ENCODE measurements around the gene STAC3. TPM values are rescaled to one million over a fixed set of nuclear protein-coding genes. Genes with fewer than 3 reads are reported as not detected.
A peak's percentile ranks its signal among the peaks of the same experiment; 100 is the strongest.
"Not testable (repeated sequence)": the region's sequence is repeated elsewhere in the genome, so short reads cannot be mapped to it uniquely, and the experiment has no call there.

Gene STAC3
- 10 to 100 TPM; 10.7 to 11.4 TPM for total RNA-seq

DNA sequence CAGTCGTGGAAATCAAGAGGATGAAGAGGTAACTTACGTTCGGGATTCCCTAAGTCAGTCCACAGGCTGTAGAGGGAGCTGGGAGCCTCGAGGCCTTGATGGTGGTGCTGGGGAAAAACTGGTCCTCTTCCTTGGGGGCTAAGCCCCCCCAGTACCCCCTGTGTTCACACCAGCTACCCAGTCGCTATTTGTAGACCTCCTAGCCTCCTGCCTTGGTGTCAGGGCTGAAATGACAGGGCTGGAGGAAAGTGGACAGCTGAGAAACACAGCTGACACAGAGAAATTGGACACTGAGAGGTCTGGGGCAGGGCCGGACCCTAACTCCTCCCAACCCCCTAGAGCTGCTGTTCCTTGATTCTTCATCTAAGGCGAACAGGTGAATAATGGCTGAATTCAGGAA is at the start of gene STAC3:
TSS of gene STAC3 (minus strand) at position 232 of the 400 bp plus-strand sequence. CDS start 1,551 bp downstream, outside the sequence.
- no peak for ATAC-seq (ENCODE audit: low read depth)
- no peaks in the 10 kb centered on the region for H3K9me3 Mint-ChIP-seq
- peaks cover 11% of the 10 kb centered on the region for H3K4me1 Mint-ChIP-seq
- DNase-seq = no peak
- no peaks in the 10 kb centered on the region for H3K27me3 Mint-ChIP-seq
- H3K36me3 Mint-ChIP-seq = peaks cover 11% of the 10 kb centered on the region
- POLR2A ChIA-PET = interaction anchor here (0.6 kb wide), 1 partner anchor 181 kb away, joined by 3 read pairs; no protein-coding TSS in a partner anchor
- no peak within 1 kb of the TSS for H3K27ac Mint-ChIP-seq
- H3K4me3 Mint-ChIP-seq = no peak within 1 kb of the TSS

- H3K27ac Mint-ChIP-seq = no peak overlapping the region
- H3K4me3 Mint-ChIP-seq = no peak overlapping the region
- POLR2A ChIA-PET = no interaction called here
Measured at GRCh38 chr12:57299514-57300016, 48.6 kb upstream of the STAC3 start.

GRCh38 chr12:57296291-57296690 is 45.3 kb upstream of the STAC3 start:
- Mint-ChIP-seq H3K27ac (no peak overlapping the region), H3K4me1 (no peaks in the 10 kb centered on the region), H3K36me3 (peaks cover 16% of the 10 kb centered on the region), H3K4me3 (no peak overlapping the region), H3K9me3 (no peaks in the 10 kb centered on the region), H3K27me3 (no peaks in the 10 kb centered on the region)
- ATAC-seq (ENCODE audit: low read depth) = no peak
- DNase-seq = no peak
- POLR2A ChIA-PET = no interaction called here

More at GRCh38 chr12:57299514-57300016, 48.6 kb upstream of the STAC3 start:
- Mint-ChIP-seq H3K36me3 (peaks cover 28% of the 10 kb centered on the region), H3K27me3 (no peaks in the 10 kb centered on the region), H3K4me1 (no peaks in the 10 kb centered on the region), H3K9me3 (no peaks in the 10 kb centered on the region)
- DNase-seq (no peak), ATAC-seq (ENCODE audit: low read depth) (no peak)

GRCh38 chr12:57282073-57282472 is 31.1 kb upstream of the STAC3 start:
- H3K9me3 Mint-ChIP-seq; DNase-seq; ATAC-seq (ENCODE audit: low read depth); H3K27me3 Mint-ChIP-seq; H3K4me3 Mint-ChIP-seq; H3K27ac Mint-ChIP-seq; POLR2A ChIA-PET: not testable (repeated sequence)
- Mint-ChIP-seq H3K36me3 (peaks cover 38% of the 10 kb centered on the region), H3K4me1 (peaks cover 14% of the 10 kb centered on the region)

GRCh38 chr12:57280211-57281062 is 29.4 kb upstream of the STAC3 start:
- DNase-seq (peak; percentile 57), ATAC-seq (ENCODE audit: low read depth) (peak; percentile 100)
- no peaks in the 10 kb centered on the region for H3K9me3 Mint-ChIP-seq
- H3K4me1 Mint-ChIP-seq = peaks cover 15% of the 10 kb centered on the region
- POLR2A ChIA-PET = interaction anchor here (0.7 kb wide), 1 partner anchor 93 kb away, joined by 3 read pairs; no protein-coding TSS in a partner anchor
- no peaks in the 10 kb centered on the region for H3K27me3 Mint-ChIP-seq
- peak overlapping the region; percentile 95 for H3K27ac Mint-ChIP-seq
- H3K4me3 Mint-ChIP-seq = peak overlapping the region; percentile 63
- peaks cover 34% of the 10 kb centered on the region for H3K36me3 Mint-ChIP-seq

DNA sequence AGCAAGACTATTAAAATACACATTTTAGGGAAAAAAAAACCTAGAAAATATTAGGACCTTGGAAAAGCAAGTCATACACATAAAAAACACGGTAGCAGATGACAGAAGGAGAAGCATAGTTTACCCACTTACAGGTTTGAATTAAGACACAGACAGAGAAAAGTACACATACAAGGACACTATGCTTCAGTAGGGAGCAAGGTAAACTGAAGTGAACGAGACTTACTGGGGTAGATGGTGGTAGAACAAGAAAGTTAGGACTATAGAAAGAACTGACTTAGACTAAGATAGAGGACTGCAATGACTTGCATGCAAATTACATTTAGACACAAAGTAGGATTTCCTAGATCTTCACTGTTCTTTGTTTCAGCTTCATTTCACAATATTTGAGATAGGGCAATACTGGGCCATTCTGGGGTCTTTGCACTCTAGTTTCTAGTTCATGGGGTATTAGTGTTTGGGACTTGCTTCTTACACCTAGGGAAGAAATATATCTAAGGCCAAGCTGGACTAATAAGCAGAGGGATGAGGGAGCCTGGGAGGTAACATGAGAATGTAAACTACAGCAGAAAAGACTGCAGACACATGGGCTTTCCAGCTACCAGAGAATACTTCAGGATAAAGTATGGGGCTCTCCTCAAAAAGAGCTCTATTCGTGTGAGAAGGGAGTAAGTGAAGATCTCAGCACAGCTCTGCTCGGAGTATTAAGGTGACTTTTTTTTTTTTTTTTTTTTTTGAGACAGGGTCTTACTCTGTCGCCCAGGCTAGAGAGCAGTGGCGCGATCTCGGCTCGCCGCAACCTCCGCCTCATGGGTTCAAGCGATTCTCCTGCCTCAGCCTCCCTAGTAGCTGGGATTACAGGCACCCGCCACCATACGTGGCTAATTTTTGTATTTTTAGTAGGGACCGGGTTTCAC is 27.7 kb upstream of the STAC3 start:
- H3K36me3 Mint-ChIP-seq = peaks cover 41% of the 10 kb centered on the region
- peak overlapping the region; percentile 2 for H3K27ac Mint-ChIP-seq
- no peak overlapping the region for H3K4me3 Mint-ChIP-seq
- peaks cover 17% of the 10 kb centered on the region for H3K4me1 Mint-ChIP-seq
- ATAC-seq (ENCODE audit: low read depth) (no peak), DNase-seq (no peak)
- no peaks in the 10 kb centered on the region for H3K27me3 Mint-ChIP-seq
- POLR2A ChIA-PET = no interaction called here
- no peaks in the 10 kb centered on the region for H3K9me3 Mint-ChIP-seq

GRCh38 chr12:57276935-57277563 is 26.1 kb upstream of the STAC3 start:
- no peaks in the 10 kb centered on the region for H3K27me3 Mint-ChIP-seq
- H3K36me3 Mint-ChIP-seq = peaks cover 45% of the 10 kb centered on the region
- peaks cover 17% of the 10 kb centered on the region for H3K4me1 Mint-ChIP-seq
- H3K4me3 Mint-ChIP-seq = no peak overlapping the region
- ATAC-seq (ENCODE audit: low read depth) (no peak), DNase-seq (no peak)
- H3K27ac Mint-ChIP-seq = no peak overlapping the region
- POLR2A ChIA-PET = interaction anchor here (0.6 kb wide), 1 partner anchor 20 kb away, joined by 3 read pairs; no protein-coding TSS in a partner anchor
- H3K9me3 Mint-ChIP-seq = no peaks in the 10 kb centered on the region

DNA sequence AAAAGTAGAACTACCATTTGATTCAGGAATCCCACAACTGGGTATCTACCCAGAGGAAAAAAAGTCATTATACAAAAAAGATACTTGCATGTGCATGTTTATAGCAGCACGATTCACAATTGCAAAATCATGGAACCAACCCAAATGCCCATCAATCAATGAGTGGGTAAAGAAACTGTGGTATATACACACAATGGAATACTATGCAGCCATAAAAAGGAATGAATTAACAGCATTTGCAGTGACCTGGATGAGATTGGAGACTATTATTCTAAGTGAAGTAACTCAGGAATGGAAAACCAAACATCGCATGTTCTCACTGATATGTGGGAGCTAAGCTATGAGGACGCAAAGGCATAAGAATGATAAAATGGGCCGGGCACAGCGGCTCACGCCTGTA is 25.2 kb upstream of the STAC3 start:
- H3K4me3 Mint-ChIP-seq; DNase-seq; ATAC-seq (ENCODE audit: low read depth); POLR2A ChIA-PET; H3K27me3 Mint-ChIP-seq; H3K9me3 Mint-ChIP-seq; H3K27ac Mint-ChIP-seq: not testable (repeated sequence)
- Mint-ChIP-seq H3K36me3 (peaks cover 43% of the 10 kb centered on the region), H3K4me1 (peaks cover 17% of the 10 kb centered on the region)

DNA sequence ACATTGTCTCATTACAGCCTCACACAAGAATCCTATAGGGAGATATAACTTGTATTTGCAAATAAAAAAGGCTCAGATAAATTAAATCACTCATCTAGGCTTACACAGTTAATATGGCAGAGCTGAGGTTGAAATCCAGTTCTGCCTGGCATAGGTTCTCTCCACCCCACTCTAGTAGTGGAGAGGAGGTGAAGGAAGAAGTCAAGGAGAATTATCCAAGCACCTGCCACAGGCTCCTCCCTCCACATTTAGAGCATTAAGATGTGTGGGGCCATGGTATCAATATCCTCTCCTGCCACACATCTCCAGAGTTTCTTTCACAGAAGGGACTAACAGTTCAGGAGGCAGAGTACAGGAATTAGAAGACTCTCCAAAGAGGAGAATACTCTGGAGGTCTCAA is 22.5 kb upstream of the STAC3 start:
- Mint-ChIP-seq H3K9me3 (no peaks in the 10 kb centered on the region), H3K4me1 (peaks cover 3% of the 10 kb centered on the region), H3K36me3 (peaks cover 37% of the 10 kb centered on the region), H3K27me3 (no peaks in the 10 kb centered on the region), H3K4me3 (no peak overlapping the region), H3K27ac (no peak overlapping the region)
- POLR2A ChIA-PET = interaction anchor here (0.7 kb wide), 1 partner anchor 12 kb away, joined by 3 read pairs; no protein-coding TSS in a partner anchor
- ATAC-seq (ENCODE audit: low read depth) = no peak
- DNase-seq = no peak

- Mint-ChIP-seq H3K4me3 (no peak overlapping the region), H3K27ac (no peak overlapping the region), H3K36me3 (peaks cover 33% of the 10 kb centered on the region)
Measured at GRCh38 chr12:57272337-57273151, 21.6 kb upstream of the STAC3 start.

DNA sequence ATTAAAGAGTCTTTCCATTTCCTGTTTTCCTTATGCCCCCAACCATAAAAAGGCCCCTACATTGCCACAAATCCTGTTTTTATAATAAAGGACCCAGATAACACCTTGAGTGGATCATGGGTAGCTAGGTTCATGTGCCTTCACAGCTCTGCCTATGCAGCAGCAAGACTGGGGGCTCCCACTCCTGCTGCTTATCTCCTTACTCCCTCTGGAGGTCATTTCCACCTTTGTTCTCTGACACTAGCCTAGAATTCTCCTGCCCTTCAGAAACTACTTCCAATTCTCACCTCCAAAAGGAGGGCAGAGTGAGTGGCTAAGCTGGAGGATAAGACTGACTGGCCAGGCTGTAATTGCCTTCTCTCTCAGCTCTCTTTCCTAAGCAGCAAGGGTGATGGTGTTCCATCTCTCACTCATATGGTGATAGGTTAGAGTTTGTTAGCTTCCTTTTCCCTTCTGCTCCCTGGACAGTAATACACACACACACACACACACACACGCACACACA is 20.0 kb upstream of the STAC3 start:
- Mint-ChIP-seq H3K36me3 (peaks cover 33% of the 10 kb centered on the region), H3K27ac (no peak overlapping the region)
- no peak for ATAC-seq (ENCODE audit: low read depth)

More at GRCh38 chr12:57272337-57273151, 21.6 kb upstream of the STAC3 start:
- H3K27me3 Mint-ChIP-seq = no peaks in the 10 kb centered on the region
- H3K9me3 Mint-ChIP-seq = no peaks in the 10 kb centered on the region
- no peak for ATAC-seq (ENCODE audit: low read depth)
- DNase-seq = no peak
- POLR2A ChIA-PET = interaction anchor here (0.7 kb wide), 1 partner anchor 11 kb away, joined by 3 read pairs; no protein-coding TSS in a partner anchor
- H3K4me1 Mint-ChIP-seq = peaks cover 3% of the 10 kb centered on the region

GRCh38 chr12:57268264-57268663 is 17.3 kb upstream of the STAC3 start:
- peaks cover 6% of the 10 kb centered on the region for H3K4me1 Mint-ChIP-seq
- H3K36me3 Mint-ChIP-seq = peaks cover 23% of the 10 kb centered on the region
- no peaks in the 10 kb centered on the region for H3K27me3 Mint-ChIP-seq
- no peak for ATAC-seq (ENCODE audit: low read depth)
- no peak for DNase-seq
- POLR2A ChIA-PET = no interaction called here
- H3K4me3 Mint-ChIP-seq = no peak overlapping the region
- no peak overlapping the region for H3K27ac Mint-ChIP-seq
- H3K9me3 Mint-ChIP-seq = no peaks in the 10 kb centered on the region

More for the DNA sequence above, 20.0 kb upstream of the STAC3 start:
- Mint-ChIP-seq H3K27me3 (no peaks in the 10 kb centered on the region), H3K9me3 (no peaks in the 10 kb centered on the region), H3K4me3 (no peak overlapping the region), H3K4me1 (peaks cover 3% of the 10 kb centered on the region)
- no peak for DNase-seq
- POLR2A ChIA-PET = no interaction called here

Data from activated naive CD8-positive, alpha-beta T cell treated with anti-CD3 and anti-CD28 coated beads, Interleukin-2, amount 10 ng/mL, durations not matched to agents 7 days and 5 days (primary cell).